Body of pancreas (tissue), 4 donors: Measurements from ENCODE around the gene SEZ6L.

Experiments
- CTCF ChIP-seq, 7 experiments: fragments of 450-650 bp in 4 of 7; fragments of 200-600 bp in 3 of 7; sonication (generic) in 3 of 7; IDR thresholded peaks; one replicate each; pipeline ENCODE4 v1.5.1; 2016 to 2019; ENCODE audit warnings: antibody characterized with exemption in 7 of 7
- POLR2A ChIP-seq, 3 donors: fragments of 450-650 bp; IDR thresholded peaks; one replicate each; pipeline ENCODE4 v1.6.1; 2016; ENCODE audit warnings: antibody characterized with exemption in 3 of 3, mild to moderate bottlenecking in 2 of 3

- no peak for TF ChIP-seq POLR2A (IDR thresholded peaks at IDR 0.05)
- no peak for TF ChIP-seq CTCF (IDR thresholded peaks at IDR 0.05)
Measured at GRCh38 chr22:26399289-26399688, 230.0 kb downstream of the SEZ6L start.
